ENCODE measurements around the gene C1orf159.
A peak's percentile ranks its signal among the peaks of the same experiment; 100 is the strongest.

Gene C1orf159

DNA sequence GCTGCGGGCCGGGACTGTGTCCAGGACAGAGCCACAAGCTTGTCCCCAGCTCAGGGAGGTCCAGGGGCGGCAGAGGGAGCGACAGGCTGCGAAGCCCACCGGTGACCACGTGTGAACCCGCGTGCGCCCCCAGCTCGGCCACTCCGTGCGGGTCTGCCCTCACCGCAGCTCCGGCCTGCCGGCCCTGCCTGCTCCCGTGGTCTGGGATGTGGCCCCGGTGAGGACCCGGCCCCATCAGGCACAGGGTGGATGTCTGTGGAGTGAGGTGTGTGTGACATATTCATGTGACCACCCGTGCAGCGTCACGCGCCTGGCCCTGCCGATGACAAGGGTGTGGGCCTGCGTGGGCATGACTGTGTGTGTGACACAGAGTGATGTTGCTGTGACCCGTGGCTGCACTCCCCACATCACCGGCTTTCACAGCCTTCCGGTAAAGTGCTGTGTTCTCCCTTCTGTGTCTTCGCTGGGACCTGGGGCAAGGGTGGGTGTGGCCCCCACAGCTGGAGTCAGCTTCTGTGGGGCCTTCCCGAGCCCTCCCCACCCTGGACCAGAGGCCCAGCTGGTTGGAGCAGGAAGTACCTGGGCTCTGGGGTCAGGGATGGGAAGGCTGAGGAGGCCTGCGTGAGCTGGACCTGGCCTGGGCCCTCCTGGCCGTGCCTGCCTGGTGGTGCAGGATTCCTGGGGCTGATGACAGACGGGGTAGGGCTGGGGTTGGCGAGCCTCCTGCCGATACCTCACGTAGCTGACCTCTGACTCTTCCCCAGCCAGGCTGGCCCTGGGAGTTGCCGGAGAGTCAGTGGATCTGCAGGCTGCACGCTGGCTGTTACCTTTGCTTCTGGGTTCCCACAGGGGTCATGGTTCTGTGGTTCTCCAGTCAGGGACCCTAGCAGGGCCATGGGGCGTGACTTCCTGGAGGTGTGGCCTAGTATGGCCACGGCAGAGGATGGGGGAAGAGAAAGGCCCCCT is 45.9 kb downstream of the C1orf159 start:
- Histone ChIP-seq H3F3A (ENCODE audit: insufficient read depth) (no peaks in the 10 kb centered on the region), H2AFZ (ENCODE audit: low read depth, low read length, severe bottlenecking) (no peak overlapping the region), H3K27ac (ENCODE audit: low read depth, low read length) (no peak overlapping the region), H3K27me3 (ENCODE audit: low read length) (no peaks in the 10 kb centered on the region), H3K9me2 (replicated peaks; ENCODE audit: insufficient read depth, low read length) (no peaks in the 10 kb centered on the region), H3K79me2 (ENCODE audit: insufficient read depth, low read length) (no peaks in the 10 kb centered on the region), H4K20me1 (ENCODE audit: low read depth, low read length) (no peaks in the 10 kb centered on the region), H3K4me3 (ENCODE audit: insufficient read depth, low read length, poor library complexity, severe bottlenecking) (no peak overlapping the region), H3K9ac (ENCODE audit: low read length) (no peak overlapping the region), H3K4me2 (ENCODE audit: low read depth, low read length, poor library complexity, severe bottlenecking) (no peak overlapping the region), H3K9me3 (ENCODE audit: insufficient read depth, low read length) (no peaks in the 10 kb centered on the region), H3K36me3 (ENCODE audit: low read length) (no peaks in the 10 kb centered on the region)
- TF ChIP-seq EZH2phosphoT487 (conservative IDR thresholded peaks at IDR 0.05; ENCODE audit: low read length), result no peak
- no peak for TF ChIP-seq CTCF (IDR thresholded peaks at IDR 0.05; ENCODE audit: insufficient read depth, low read length, poor library complexity, severe bottlenecking)

DNA sequence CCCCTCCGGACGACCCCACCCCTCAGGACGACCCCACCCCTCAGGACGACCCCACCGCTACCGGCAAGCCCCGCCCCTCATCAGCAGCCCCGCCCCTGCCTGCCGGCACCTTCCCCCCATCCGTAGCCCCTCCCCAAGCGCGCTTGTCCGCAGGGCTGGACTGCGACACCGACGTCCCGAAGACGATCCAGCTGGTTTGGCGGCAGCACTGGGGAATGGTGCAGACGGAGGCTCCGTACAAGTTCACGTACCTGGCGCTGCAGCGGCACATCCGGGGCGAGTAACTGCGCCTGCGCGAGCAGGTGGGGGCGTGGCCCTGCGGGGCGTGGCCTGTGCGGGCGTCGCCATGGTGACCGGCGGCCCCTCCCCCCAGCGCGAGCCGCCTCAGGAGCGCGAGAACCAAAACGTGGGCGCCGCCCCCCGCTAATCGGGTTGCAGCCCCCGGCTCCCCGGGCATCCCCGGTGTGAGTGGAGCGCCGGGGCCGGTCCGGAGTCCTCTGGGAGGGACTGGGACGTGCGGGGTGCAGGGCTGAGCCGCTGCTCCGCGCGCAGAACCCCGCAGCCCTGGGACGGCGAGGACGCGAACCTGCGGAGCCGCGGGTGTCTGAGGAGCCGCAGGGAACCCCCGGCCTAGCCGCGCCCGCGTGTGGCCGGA is 46.7 kb downstream of the C1orf159 start:
- H3K27me3 ChIP-seq (ENCODE audit: low read length), result no peaks in the 10 kb centered on the region
- no peaks in the 10 kb centered on the region for H3K79me2 ChIP-seq (ENCODE audit: insufficient read depth, low read length)
- H3K9me2 ChIP-seq (replicated peaks; ENCODE audit: insufficient read depth, low read length), result no peaks in the 10 kb centered on the region
- H3K4me3 ChIP-seq (ENCODE audit: insufficient read depth, low read length, poor library complexity, severe bottlenecking), result no peak overlapping the region
- no peaks in the 10 kb centered on the region for H3K9me3 ChIP-seq (ENCODE audit: insufficient read depth, low read length)
- no peak overlapping the region for H2AFZ ChIP-seq (ENCODE audit: low read depth, low read length, severe bottlenecking)
- no peaks in the 10 kb centered on the region for H3K36me3 ChIP-seq (ENCODE audit: low read length)
- no peaks in the 10 kb centered on the region for H3F3A ChIP-seq (ENCODE audit: insufficient read depth)
- TF ChIP-seq CTCF (IDR thresholded peaks at IDR 0.05; ENCODE audit: insufficient read depth, low read length, poor library complexity, severe bottlenecking), result no peak
- no peak for TF ChIP-seq EZH2phosphoT487 (conservative IDR thresholded peaks at IDR 0.05; ENCODE audit: low read length)
- H3K4me2 ChIP-seq (ENCODE audit: low read depth, low read length, poor library complexity, severe bottlenecking), result peak overlapping the region; percentile 35
- H3K27ac ChIP-seq (ENCODE audit: low read depth, low read length), result no peak overlapping the region
- no peaks in the 10 kb centered on the region for H4K20me1 ChIP-seq (ENCODE audit: low read depth, low read length)
- no peak overlapping the region for H3K9ac ChIP-seq (ENCODE audit: low read length)

GRCh38 chr1:1068517-1069055 is 47.3 kb downstream of the C1orf159 start:
- H3K9ac ChIP-seq (ENCODE audit: low read length), result no peak overlapping the region
- H3F3A ChIP-seq (ENCODE audit: insufficient read depth), result no peaks in the 10 kb centered on the region
- no peaks in the 10 kb centered on the region for H3K36me3 ChIP-seq (ENCODE audit: low read length)
- H2AFZ ChIP-seq (ENCODE audit: low read depth, low read length, severe bottlenecking), result no peak overlapping the region
- no peaks in the 10 kb centered on the region for H3K9me3 ChIP-seq (ENCODE audit: insufficient read depth, low read length)
- H3K4me2 ChIP-seq (ENCODE audit: low read depth, low read length, poor library complexity, severe bottlenecking), result no peak overlapping the region
- no peaks in the 10 kb centered on the region for H4K20me1 ChIP-seq (ENCODE audit: low read depth, low read length)
- H3K9me2 ChIP-seq (replicated peaks; ENCODE audit: insufficient read depth, low read length), result no peaks in the 10 kb centered on the region
- no peak overlapping the region for H3K27ac ChIP-seq (ENCODE audit: low read depth, low read length)
- H3K27me3 ChIP-seq (ENCODE audit: low read length), result no peaks in the 10 kb centered on the region
- TF ChIP-seq CTCF (IDR thresholded peaks at IDR 0.05; ENCODE audit: insufficient read depth, low read length, poor library complexity, severe bottlenecking) (no peak), EZH2phosphoT487 (conservative IDR thresholded peaks at IDR 0.05; ENCODE audit: low read length) (no peak)
- no peak overlapping the region for H3K4me3 ChIP-seq (ENCODE audit: insufficient read depth, low read length, poor library complexity, severe bottlenecking)
- no peaks in the 10 kb centered on the region for H3K79me2 ChIP-seq (ENCODE audit: insufficient read depth, low read length)
